Measurements from ENCODE around the gene SMURF1. TPM values are rescaled to one million over a fixed set of nuclear protein-coding genes. Genes with fewer than 3 reads are reported as not detected.

SMURF1 gene
- total RNA-seq, 2 experiments from 2014 or later: 15.9 to 17.6 TPM

Other genes with a start within 250 kb of the SMURF1 start
- not detected for gene KPNA7, start 64.0 kb upstream of the SMURF1 start, total RNA-seq
- not detected for gene MYH16, start 128.7 kb upstream of the SMURF1 start, total RNA-seq
- gene ARPC1A, start 181.8 kb upstream of the SMURF1 start, total RNA-seq: 10 to 100 TPM; 63.8 to 68.9 TPM
- 100 to 1,000 TPM; 396 to 397 TPM for gene ARPC1B, start 230.6 kb upstream of the SMURF1 start, total RNA-seq